ENCODE measurements around the gene OGFOD1.
A peak's percentile ranks its signal among the peaks of the same experiment; 100 is the strongest.
"Not testable (repeated sequence)": the region's sequence is repeated elsewhere in the genome, so short reads cannot be mapped to it uniquely, and the experiment has no call there.

OGFOD1 gene

GRCh38 chr16:56481468-56482122, 30.2 kb downstream of the OGFOD1 start:
- no peak for DNase-seq

- no peak for DNase-seq
Measured at GRCh38 chr16:56482683-56483236, 31.4 kb downstream of the OGFOD1 start.

GRCh38 chr16:56483394-56483793, 32.0 kb downstream of the OGFOD1 start:
- DNase-seq: no peak

- no peak for DNase-seq
Measured at GRCh38 chr16:56488035-56488434, 36.7 kb downstream of the OGFOD1 start.

DNA sequence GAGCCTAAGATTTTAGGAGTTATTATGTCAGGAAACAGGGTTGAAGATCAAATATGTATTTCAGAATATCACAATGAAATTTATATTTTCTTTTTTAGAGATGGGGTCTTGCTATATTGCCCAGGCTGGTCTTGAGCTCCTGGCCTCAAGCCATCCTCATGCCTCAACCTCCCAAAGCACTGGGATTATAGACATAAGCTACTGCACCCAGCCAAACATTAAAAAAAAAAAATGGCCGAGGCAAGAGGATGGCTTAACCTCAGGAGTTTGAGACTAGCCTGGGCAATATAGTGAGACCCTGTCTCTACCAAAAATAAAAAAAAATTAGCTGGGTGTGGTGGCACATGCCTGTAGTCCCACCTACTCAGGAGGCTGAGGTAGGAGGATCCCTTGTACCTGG, 37.5 kb downstream of the OGFOD1 start:
- DNase-seq: not testable (repeated sequence)

GRCh38 chr16:56491657-56492261, 40.4 kb downstream of the OGFOD1 start:
- DNase-seq: no peak

GRCh38 chr16:56493126-56493525, 41.8 kb downstream of the OGFOD1 start:
- DNase-seq: no peak

DNA sequence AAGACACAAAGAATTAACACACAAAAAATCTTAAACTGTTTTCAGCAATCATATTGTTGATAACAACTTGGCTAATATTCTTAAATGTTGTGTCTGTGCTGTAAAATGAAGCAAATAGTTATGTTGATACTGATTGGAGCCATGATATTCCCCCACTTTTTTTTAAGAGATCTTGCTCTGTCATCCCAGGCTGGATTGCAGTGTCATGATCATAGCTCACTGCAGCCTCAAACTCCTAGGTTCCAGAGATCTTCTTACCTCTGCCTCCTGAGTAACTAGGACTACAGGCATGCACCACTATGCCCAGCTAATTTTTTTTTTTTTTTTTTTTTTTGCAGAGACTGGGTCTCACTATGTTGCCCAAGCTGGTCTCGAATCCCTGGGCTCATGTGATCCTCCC, 42.5 kb downstream of the OGFOD1 start:
- DNase-seq: no peak

- no peak for DNase-seq
Measured at GRCh38 chr16:56505181-56505580, 53.8 kb downstream of the OGFOD1 start.

DNA sequence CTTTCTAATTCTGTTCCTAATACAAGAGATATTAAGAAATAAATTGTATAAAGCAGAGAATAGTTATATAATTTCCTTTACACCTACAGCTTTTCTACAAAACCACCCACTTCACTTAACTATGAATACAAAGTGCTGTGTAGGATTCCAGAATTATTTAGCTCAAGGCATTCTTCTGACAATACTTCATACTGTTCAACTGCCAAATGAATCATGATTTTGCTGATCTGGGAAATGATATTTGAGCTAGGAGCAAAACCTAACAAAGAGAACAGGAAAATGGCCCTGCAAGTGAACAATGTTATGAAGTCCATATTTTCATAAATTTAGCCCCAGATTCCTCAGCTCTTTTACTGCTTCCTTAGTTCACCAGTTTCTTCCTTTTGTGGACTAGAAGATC, 55.6 kb downstream of the OGFOD1 start:
- no peak for DNase-seq

DNA sequence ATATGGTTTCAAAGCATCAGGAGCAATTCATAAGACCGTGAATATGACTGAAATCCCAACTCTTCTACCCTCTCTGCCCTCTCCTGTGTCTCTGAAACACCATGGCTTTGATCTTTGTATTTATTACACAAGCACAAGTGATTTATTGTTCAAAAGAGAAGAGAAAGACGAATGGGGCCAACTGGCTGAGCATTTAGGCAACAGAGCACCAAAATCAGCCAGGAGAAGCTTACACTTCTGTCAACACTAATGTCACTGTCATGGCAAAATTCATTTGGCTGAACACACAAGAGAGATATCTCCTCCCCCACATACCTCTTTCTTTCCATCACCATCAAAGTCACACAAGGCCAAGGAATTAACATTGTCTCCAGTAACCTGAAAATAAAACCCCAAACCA, 59.2 kb downstream of the OGFOD1 start:
- no peak for DNase-seq

DNA sequence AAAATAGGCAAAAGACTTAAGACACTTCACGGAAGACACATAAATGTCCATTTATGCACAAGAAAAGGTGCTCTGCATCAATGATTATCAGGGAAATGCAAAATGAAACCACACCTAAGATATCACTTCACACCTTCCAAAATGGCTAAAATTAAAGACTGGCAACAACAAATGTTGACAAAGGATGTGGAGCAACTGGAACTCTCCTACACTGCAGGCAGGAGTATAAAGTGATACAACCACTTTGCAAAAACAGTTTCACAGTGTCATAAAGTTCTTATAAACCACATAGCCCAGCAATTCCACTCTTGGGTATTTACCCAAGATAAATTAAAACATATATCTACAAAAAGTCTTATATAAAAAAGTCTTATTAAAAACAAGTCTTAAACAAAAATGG, 60.7 kb downstream of the OGFOD1 start:
- no peak for DNase-seq

- no peak for DNase-seq
Measured at GRCh38 chr16:56513091-56513490, 61.7 kb downstream of the OGFOD1 start.

- no peak for DNase-seq
Measured at GRCh38 chr16:56513972-56514371, 62.6 kb downstream of the OGFOD1 start.

GRCh38 chr16:56514845-56515244, 63.5 kb downstream of the OGFOD1 start:
- DNase-seq: no peak

GRCh38 chr16:56515665-56516064, 64.3 kb downstream of the OGFOD1 start:
- no peak for DNase-seq

GRCh38 chr16:56517206-56517605, 65.9 kb downstream of the OGFOD1 start:
- no peak for DNase-seq

DNA sequence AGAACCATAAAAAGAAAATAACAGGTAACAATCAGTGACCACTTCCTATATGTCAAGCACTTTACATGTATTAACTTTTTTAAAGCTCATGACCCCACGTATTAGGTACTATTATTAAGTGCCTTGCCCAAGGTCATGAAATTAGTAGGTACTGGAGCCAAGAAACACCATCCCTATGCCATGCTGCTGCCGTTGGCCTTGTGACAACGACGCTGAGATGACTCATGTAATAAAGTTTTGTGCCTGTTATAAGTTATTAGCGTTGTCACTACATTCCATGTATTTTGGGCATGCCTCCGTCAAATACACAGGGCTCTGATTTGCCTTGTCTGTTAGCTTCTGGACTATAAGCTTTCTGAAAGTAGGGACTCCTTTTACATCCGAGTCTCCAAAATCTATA, 67.1 kb downstream of the OGFOD1 start:
- no peak for DNase-seq

- peak; percentile 90 for DNase-seq
Measured at GRCh38 chr16:56519459-56520250, 68.3 kb downstream of the OGFOD1 start, which contains the start of gene BBS2. Gene BBS2, minus strand, starts transcription at chr16:56520024. Its CDS starts 162 bp downstream, at chr16:56519862.

DNA sequence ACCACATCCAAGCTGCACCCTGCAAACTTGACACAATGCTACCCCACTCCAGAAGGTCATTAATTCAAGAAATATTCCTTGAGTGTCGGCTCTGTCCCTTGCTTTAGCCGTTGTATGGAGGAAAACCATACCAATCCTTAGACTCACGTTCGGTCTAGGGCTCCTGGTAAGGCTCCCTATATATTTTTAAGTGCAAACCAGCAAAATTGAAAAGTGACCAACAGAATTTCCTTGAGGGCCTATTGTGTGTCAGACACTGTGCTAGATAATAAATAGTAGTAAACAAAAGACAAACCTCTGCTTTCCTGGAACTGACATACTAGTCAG, 68.9 kb downstream of the OGFOD1 start:
- no peak for DNase-seq

DNA sequence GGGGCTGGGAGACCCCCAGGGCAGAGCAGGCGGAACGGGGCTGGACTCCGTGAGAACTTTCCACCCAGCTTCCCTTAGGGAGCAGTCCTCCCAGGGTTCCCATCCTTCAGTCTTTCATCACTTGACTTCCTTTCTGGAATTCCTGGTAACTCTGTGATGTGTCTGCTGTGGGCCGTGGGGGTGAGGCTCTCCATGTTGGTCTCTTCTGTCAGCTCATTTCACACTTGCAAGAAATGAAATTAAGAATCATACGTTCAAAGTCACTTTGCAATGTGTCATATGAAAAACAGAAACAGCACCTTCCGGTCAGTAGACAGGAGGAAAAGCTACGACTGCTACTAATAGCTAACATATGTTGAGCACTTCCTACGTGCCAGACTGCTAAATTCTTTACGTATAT, 73.9 kb downstream of the OGFOD1 start:
- DNase-seq: no peak
